Jurkat, Clone E6-1 (cell line): Measurements from ENCODE around the gene NUDCD3.

Source experiments
- DNase-seq: peaks from one replicate; pipeline ENCODE4 v3.0.0-alpha.2; 2011; ENCODE audit warnings: low read depth, low spot score
- H3K4me3 ChIP-seq: 2 replicates; pipeline ENCODE4 v1.5.1; 2011; ENCODE audit warnings: mild to moderate bottlenecking, low read length, control low read depth, moderate library complexity

Gene NUDCD3

GRCh38 chr7:44416941-44417340, 73.5 kb downstream of the NUDCD3 start:
- DNase-seq = no peak
- no peak overlapping the region for H3K4me3 ChIP-seq

- H3K4me3 ChIP-seq = no peak overlapping the region
- no peak for DNase-seq
Observed at GRCh38 chr7:44415510-44415909, 74.9 kb downstream of the NUDCD3 start.

- no peak for DNase-seq
- H3K4me3 ChIP-seq = no peak overlapping the region
Observed at GRCh38 chr7:44415047-44415446, 75.4 kb downstream of the NUDCD3 start.

GRCh38 chr7:44411306-44411705, 79.2 kb downstream of the NUDCD3 start:
- no peak overlapping the region for H3K4me3 ChIP-seq
- DNase-seq = no peak

- H3K4me3 ChIP-seq = no peak overlapping the region
- no peak for DNase-seq
Observed at GRCh38 chr7:44408596-44408995, 81.9 kb downstream of the NUDCD3 start.

- DNase-seq = no peak
- H3K4me3 ChIP-seq = no peak overlapping the region
Observed at GRCh38 chr7:44403775-44404174, 86.7 kb downstream of the NUDCD3 start.

GRCh38 chr7:44403176-44403759, 87.2 kb downstream of the NUDCD3 start:
- H3K4me3 ChIP-seq = no peak overlapping the region
- no peak for DNase-seq

- no peak for DNase-seq
- no peak overlapping the region for H3K4me3 ChIP-seq
Observed at GRCh38 chr7:44402401-44403060, 87.9 kb downstream of the NUDCD3 start.

- H3K4me3 ChIP-seq = no peak overlapping the region
- DNase-seq = no peak
Observed at GRCh38 chr7:44401692-44402091, 88.8 kb downstream of the NUDCD3 start.

- H3K4me3 ChIP-seq = no peak overlapping the region
- no peak for DNase-seq
Observed at GRCh38 chr7:44400033-44400511, 90.4 kb downstream of the NUDCD3 start.

GRCh38 chr7:44398953-44399574, 91.4 kb downstream of the NUDCD3 start:
- DNase-seq = no peak

GRCh38 chr7:44398511-44398911, 91.9 kb downstream of the NUDCD3 start:
- DNase-seq = no peak
- no peak overlapping the region for H3K4me3 ChIP-seq

More at GRCh38 chr7:44398953-44399574, 91.4 kb downstream of the NUDCD3 start:
- H3K4me3 ChIP-seq = no peak overlapping the region

- no peak overlapping the region for H3K4me3 ChIP-seq
- DNase-seq = no peak
Observed at GRCh38 chr7:44396931-44397545, 93.4 kb downstream of the NUDCD3 start.

- no peak for DNase-seq
- no peak overlapping the region for H3K4me3 ChIP-seq
Observed at GRCh38 chr7:44396496-44396895, 94.0 kb downstream of the NUDCD3 start.

GRCh38 chr7:44395067-44395466, 95.4 kb downstream of the NUDCD3 start:
- no peak overlapping the region for H3K4me3 ChIP-seq
- DNase-seq = no peak

- DNase-seq = no peak
Observed at GRCh38 chr7:44394636-44395035, 95.8 kb downstream of the NUDCD3 start.

GRCh38 chr7:44394112-44394447, 96.4 kb downstream of the NUDCD3 start:
- no peak overlapping the region for H3K4me3 ChIP-seq
- no peak for DNase-seq

More at GRCh38 chr7:44394636-44395035, 95.8 kb downstream of the NUDCD3 start:
- H3K4me3 ChIP-seq = no peak overlapping the region

- no peak for DNase-seq
Observed at GRCh38 chr7:44393238-44394111, 97.0 kb downstream of the NUDCD3 start.

GRCh38 chr7:44392618-44393010, 97.8 kb downstream of the NUDCD3 start:
- DNase-seq = no peak
- H3K4me3 ChIP-seq = no peak overlapping the region

More at GRCh38 chr7:44393238-44394111, 97.0 kb downstream of the NUDCD3 start:
- H3K4me3 ChIP-seq = no peak overlapping the region
